GM18517 (cell line): ENCODE data around the gene SCNN1B.
"Not testable (repeated sequence)": the region's sequence is repeated elsewhere in the genome, so short reads cannot be mapped to it uniquely, and the experiment has no call there.

Experiments used
- ATAC-seq: cut with Tn5 transposase; IDR thresholded peaks from one replicate; pipeline ENCODE4 v1.9.1; 2021; ENCODE audit warnings: mild to moderate bottlenecking, moderate library complexity; ENCODE audit not compliant: unreplicated experiment

Gene SCNN1B

GRCh38 chr16:23400447-23400846 lies 98.3 kb downstream of the SCNN1B start:
- ATAC-seq = not testable (repeated sequence)

GRCh38 chr16:23401139-23401538 lies 99.0 kb downstream of the SCNN1B start:
- no peak for ATAC-seq

- no peak for ATAC-seq
Measured at GRCh38 chr16:23402100-23402499, 100.0 kb downstream of the SCNN1B start.

GRCh38 chr16:23403547-23403946 lies 101.4 kb downstream of the SCNN1B start:
- no peak for ATAC-seq

GRCh38 chr16:23406024-23406423 lies 103.9 kb downstream of the SCNN1B start:
- ATAC-seq = no peak

GRCh38 chr16:23406546-23407240 lies 104.6 kb downstream of the SCNN1B start:
- no peak for ATAC-seq

GRCh38 chr16:23407436-23408127 lies 105.5 kb downstream of the SCNN1B start:
- no peak for ATAC-seq

GRCh38 chr16:23408242-23408822 lies 106.2 kb downstream of the SCNN1B start:
- no peak for ATAC-seq

- ATAC-seq = no peak
Measured at GRCh38 chr16:23408823-23409298, 106.8 kb downstream of the SCNN1B start.

GRCh38 chr16:23409522-23409921 lies 107.4 kb downstream of the SCNN1B start:
- ATAC-seq = no peak

GRCh38 chr16:23410176-23410575 lies 108.1 kb downstream of the SCNN1B start:
- no peak for ATAC-seq

GRCh38 chr16:23414731-23415130 lies 112.6 kb downstream of the SCNN1B start:
- no peak for ATAC-seq

GRCh38 chr16:23416816-23417215 lies 114.7 kb downstream of the SCNN1B start:
- no peak for ATAC-seq

GRCh38 chr16:23420011-23420410 lies 117.9 kb downstream of the SCNN1B start:
- no peak for ATAC-seq

GRCh38 chr16:23423496-23424049 lies 121.5 kb downstream of the SCNN1B start:
- no peak for ATAC-seq

GRCh38 chr16:23424292-23424958 lies 122.3 kb downstream of the SCNN1B start:
- no peak for ATAC-seq

- ATAC-seq = no peak
Measured at GRCh38 chr16:23428351-23428750, 126.2 kb downstream of the SCNN1B start.
